Fibroblast of lung (primary cell): ENCODE data around the gene TNS1. TPM values are rescaled to one million over a fixed set of nuclear protein-coding genes. Genes with fewer than 3 reads are reported as not detected.

Experiments used
- DNase-seq, 2 donors: peaks; one replicate each; pipeline versions ENCODE4 v3.0.0 to v3.0.0-alpha.2; 2010; ENCODE audit warnings: low read depth in 2 of 2
- H2AFZ ChIP-seq: 2 replicates; pipeline ENCODE4 v1.5.1; 2012; ENCODE audit warnings: low read length, control low read depth, inconsistent platforms
- H3K27ac ChIP-seq: 2 replicates; pipeline ENCODE4 v1.5.1; 2011; ENCODE audit warnings: low read length, control low read depth; ENCODE audit not compliant: insufficient read depth
- H3K27me3 ChIP-seq: 2 replicates; pipeline ENCODE4 v1.5.1; 2011; ENCODE audit warnings: mild to moderate bottlenecking, low read length; ENCODE audit not compliant: control insufficient read depth, insufficient read depth
- H3K36me3 ChIP-seq: 2 replicates; pipeline ENCODE4 v1.5.1; 2011; ENCODE audit warnings: low read length; ENCODE audit not compliant: control insufficient read depth, insufficient read depth
- H3K4me1 ChIP-seq: 2 replicates; pipeline ENCODE4 v1.5.1; 2011; ENCODE audit warnings: low read length; ENCODE audit not compliant: control insufficient read depth, insufficient read depth; ENCODE audit errors: extremely low read depth
- H3K4me2 ChIP-seq: 2 replicates; pipeline ENCODE4 v1.5.1; 2011; ENCODE audit warnings: low read length, control low read depth; ENCODE audit not compliant: insufficient read depth; ENCODE audit errors: extremely low read depth
- H3K4me3 ChIP-seq, 4 experiments: fragments of 200-600 bp in 1 of 4; sonication (generic) in 1 of 4; replicated peaks in 1 of 4; 2 replicates each; pipeline ENCODE4 v1.5.1; 2011 to 2016; ENCODE audit warnings: low read length in 4 of 4, low read depth in 3 of 4, mild to moderate bottlenecking in 3 of 4, control low read depth in 2 of 4, inconsistent platforms in 1 of 4, mixed read lengths in 1 of 4; ENCODE audit not compliant: insufficient read depth in 1 of 4; ENCODE audit errors: control extremely low read depth in 1 of 4
- H3K79me2 ChIP-seq: 2 replicates; pipeline ENCODE4 v1.5.1; 2012; ENCODE audit warnings: mild to moderate bottlenecking, low read length, inconsistent platforms; ENCODE audit not compliant: control insufficient read depth, insufficient read depth
- H3K9ac ChIP-seq: 2 replicates; pipeline ENCODE4 v1.5.1; 2011; ENCODE audit warnings: mild to moderate bottlenecking, low read length, control low read depth; ENCODE audit not compliant: insufficient read depth
- H3K9me3 ChIP-seq: 2 replicates; pipeline ENCODE4 v1.5.1; 2012; ENCODE audit warnings: low read depth, low read length; ENCODE audit not compliant: control insufficient read depth, insufficient read depth
- H4K20me1 ChIP-seq: 2 replicates; pipeline ENCODE4 v1.5.1; 2011; ENCODE audit warnings: low read length; ENCODE audit not compliant: control insufficient read depth, insufficient read depth; ENCODE audit errors: extremely low read depth
- CTCF ChIP-seq, 2 donors: IDR thresholded peaks in 1 of 2; conservative IDR thresholded peaks in 1 of 2; 1 replicate in 1 of 2; 2 replicates in 1 of 2; pipeline ENCODE4 v1.5.1; 2011 to 2012; ENCODE audit warnings: low read length in 2 of 2, control low read depth in 1 of 2, inconsistent platforms in 1 of 2, low read depth in 1 of 2, mild to moderate bottlenecking in 1 of 2
- EZH2 ChIP-seq: IDR thresholded peaks from 2 replicates; pipeline ENCODE4 v1.5.1; 2012; ENCODE audit warnings: low read length, control low read depth, mild to moderate bottlenecking; ENCODE audit errors: missing control alignments
- polyA plus RNA-seq, 2 donors: library from polyadenylated mRNA; depleted of rRNA in 1 of 2; stranded (reverse) in 1 of 2; unstranded in 1 of 2; fragments of >200 nt; gene quantifications; 2 replicates each; pipeline ENCODE4 v1.2.1, GENCODE V29; 2011 to 2012; ENCODE audit warnings: missing spikeins in 1 of 2
- total RNA-seq: library from RNA; depleted of rRNA; stranded (reverse); fragments of >200 nt; gene quantifications from 2 replicates; pipeline ENCODE4 v1.2.1, GENCODE V29; 2014

The TNS1 gene
- total and polyA plus RNA-seq, 2 donors (not counting 1 experiment from before 2014, with no cell fraction given), result 44.4 to 47.1 TPM

- no peak overlapping the region for H3K27ac ChIP-seq
- no peak for TF ChIP-seq EZH2
- TF ChIP-seq CTCF (conservative IDR thresholded peaks at IDR 0.05 in 1 of 2, IDR thresholded peaks at IDR 0.05 in 1 of 2; ENCODE audit: low read depth in 1 of 2, low read length in 2 of 2), result no peak
- no peak overlapping the region for H3K9ac ChIP-seq
- H3K9me3 ChIP-seq, result no peaks in the 10 kb centered on the region
- no peaks in the 10 kb centered on the region for H3K27me3 ChIP-seq
- peak overlapping the region in 1 of 4 experiments; percentile 40 for H3K4me3 ChIP-seq
- H3K4me1 ChIP-seq, result peaks cover 46% of the 10 kb centered on the region
- no peaks in the 10 kb centered on the region for H4K20me1 ChIP-seq
- H3K79me2 ChIP-seq, result peaks cover 17% of the 10 kb centered on the region
- H3K4me2 ChIP-seq, result no peak overlapping the region
- DNase-seq, result no peak
- H3K36me3 ChIP-seq, result peaks cover 15% of the 10 kb centered on the region
- no peak overlapping the region for H2AFZ ChIP-seq
These were observed 102.6 kb downstream of the TNS1 start for GRCh38 chr2:217900010-217900779.

- Histone ChIP-seq H2AFZ (no peak overlapping the region), H3K9me3 (no peaks in the 10 kb centered on the region), H4K20me1 (no peaks in the 10 kb centered on the region), H3K9ac (peak overlapping the region; percentile 46), H3K79me2 (peaks cover 18% of the 10 kb centered on the region), H3K4me1 (peaks cover 45% of the 10 kb centered on the region), H3K27me3 (no peaks in the 10 kb centered on the region), H3K4me3 (no peak overlapping the region), H3K27ac (peak overlapping the region; percentile 54), H3K36me3 (peaks cover 19% of the 10 kb centered on the region), H3K4me2 (peak overlapping the region; percentile 54)
- DNase-seq, result peak; percentile 84 to 89
- TF ChIP-seq CTCF (conservative IDR thresholded peaks at IDR 0.05 in 1 of 2, IDR thresholded peaks at IDR 0.05 in 1 of 2; ENCODE audit: low read depth in 1 of 2, low read length in 2 of 2), result peak; percentile 65 to 83
- TF ChIP-seq EZH2, result no peak
These were observed 103.4 kb downstream of the TNS1 start for GRCh38 chr2:217899231-217900009.
